ACHN (cell line): ENCODE measurements around the gene GRIN3B.
A peak's percentile ranks its signal among the peaks of the same experiment; 100 is the strongest.
"Not testable (repeated sequence)": the region's sequence is repeated elsewhere in the genome, so short reads cannot be mapped to it uniquely, and the experiment has no call there.

Experiments
- DNase-seq: peaks from one replicate; pipeline ENCODE4 v3.0.0-alpha.2; 2015
- in situ Hi-C: cut with HindIII; loops from 2 replicates; pipeline ENCODE4 v1.10.0; 2017; ENCODE audit warnings: low sequenced_read_pairs, low pct_ligation_motif_present, low pct_unique_long_range_greater_than_20kb

GRIN3B gene, protein sequence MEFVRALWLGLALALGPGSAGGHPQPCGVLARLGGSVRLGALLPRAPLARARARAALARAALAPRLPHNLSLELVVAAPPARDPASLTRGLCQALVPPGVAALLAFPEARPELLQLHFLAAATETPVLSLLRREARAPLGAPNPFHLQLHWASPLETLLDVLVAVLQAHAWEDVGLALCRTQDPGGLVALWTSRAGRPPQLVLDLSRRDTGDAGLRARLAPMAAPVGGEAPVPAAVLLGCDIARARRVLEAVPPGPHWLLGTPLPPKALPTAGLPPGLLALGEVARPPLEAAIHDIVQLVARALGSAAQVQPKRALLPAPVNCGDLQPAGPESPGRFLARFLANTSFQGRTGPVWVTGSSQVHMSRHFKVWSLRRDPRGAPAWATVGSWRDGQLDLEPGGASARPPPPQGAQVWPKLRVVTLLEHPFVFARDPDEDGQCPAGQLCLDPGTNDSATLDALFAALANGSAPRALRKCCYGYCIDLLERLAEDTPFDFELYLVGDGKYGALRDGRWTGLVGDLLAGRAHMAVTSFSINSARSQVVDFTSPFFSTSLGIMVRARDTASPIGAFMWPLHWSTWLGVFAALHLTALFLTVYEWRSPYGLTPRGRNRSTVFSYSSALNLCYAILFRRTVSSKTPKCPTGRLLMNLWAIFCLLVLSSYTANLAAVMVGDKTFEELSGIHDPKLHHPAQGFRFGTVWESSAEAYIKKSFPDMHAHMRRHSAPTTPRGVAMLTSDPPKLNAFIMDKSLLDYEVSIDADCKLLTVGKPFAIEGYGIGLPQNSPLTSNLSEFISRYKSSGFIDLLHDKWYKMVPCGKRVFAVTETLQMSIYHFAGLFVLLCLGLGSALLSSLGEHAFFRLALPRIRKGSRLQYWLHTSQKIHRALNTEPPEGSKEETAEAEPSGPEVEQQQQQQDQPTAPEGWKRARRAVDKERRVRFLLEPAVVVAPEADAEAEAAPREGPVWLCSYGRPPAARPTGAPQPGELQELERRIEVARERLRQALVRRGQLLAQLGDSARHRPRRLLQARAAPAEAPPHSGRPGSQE

DNA sequence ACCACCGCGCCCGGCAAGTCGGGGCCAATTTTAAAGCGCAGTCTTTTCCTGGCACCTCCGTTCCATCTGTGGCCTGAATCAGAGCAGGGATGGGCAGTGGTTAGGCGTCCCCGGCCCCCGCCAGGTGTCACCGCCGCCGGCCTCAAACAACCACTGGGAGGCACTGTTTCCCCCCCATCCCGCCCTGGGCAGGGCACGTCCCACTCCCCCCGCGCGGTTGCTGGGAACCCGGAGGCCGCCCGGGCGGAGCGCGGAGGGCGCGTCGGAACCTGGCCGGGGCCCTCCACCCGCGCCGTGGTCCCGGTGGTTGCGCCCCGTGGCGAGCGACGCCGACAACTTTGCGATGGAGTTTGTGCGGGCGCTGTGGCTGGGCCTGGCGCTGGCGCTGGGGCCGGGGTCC, at the start of gene GRIN3B:
GRIN3B (plus strand) TSS at position 325 of the 400 bp plus-strand sequence; CDS start at position 344, 19 bp downstream.
- in situ Hi-C loops = no loop called here
- peak; percentile 60 for DNase-seq

DNA sequence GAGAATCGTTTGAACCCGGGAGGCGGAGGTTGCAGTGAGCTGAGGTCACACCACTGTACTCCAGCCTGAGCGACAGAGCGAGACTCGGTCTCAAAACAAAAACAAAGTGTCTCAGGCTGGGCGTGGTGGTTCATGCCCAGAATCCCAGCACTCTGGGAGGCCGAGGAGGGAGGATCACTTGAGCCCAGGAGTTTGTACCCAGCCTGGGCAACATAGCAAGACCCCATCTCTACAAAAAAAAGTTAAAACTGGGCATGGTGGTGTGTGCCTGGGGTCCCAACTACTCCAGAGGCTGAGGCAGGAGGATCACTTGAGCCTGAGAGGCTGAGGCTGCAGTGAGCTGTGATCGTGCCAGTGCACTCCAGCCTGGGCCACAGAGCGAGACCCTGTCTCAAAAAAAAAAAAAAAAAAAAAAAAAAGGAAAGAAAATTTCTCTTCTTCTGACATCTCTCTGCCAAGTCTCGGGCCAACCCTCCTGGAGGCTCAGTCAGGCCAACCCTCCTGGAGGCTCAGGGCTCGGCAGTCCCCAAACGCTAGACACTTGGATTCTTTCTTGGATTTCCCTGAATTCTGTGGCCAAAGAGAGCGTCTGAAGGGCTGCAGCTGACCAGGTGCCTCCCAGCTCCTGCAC, 48.1 kb upstream of the GRIN3B start:
- in situ Hi-C loops = no loop called here
- no peak for DNase-seq

DNA sequence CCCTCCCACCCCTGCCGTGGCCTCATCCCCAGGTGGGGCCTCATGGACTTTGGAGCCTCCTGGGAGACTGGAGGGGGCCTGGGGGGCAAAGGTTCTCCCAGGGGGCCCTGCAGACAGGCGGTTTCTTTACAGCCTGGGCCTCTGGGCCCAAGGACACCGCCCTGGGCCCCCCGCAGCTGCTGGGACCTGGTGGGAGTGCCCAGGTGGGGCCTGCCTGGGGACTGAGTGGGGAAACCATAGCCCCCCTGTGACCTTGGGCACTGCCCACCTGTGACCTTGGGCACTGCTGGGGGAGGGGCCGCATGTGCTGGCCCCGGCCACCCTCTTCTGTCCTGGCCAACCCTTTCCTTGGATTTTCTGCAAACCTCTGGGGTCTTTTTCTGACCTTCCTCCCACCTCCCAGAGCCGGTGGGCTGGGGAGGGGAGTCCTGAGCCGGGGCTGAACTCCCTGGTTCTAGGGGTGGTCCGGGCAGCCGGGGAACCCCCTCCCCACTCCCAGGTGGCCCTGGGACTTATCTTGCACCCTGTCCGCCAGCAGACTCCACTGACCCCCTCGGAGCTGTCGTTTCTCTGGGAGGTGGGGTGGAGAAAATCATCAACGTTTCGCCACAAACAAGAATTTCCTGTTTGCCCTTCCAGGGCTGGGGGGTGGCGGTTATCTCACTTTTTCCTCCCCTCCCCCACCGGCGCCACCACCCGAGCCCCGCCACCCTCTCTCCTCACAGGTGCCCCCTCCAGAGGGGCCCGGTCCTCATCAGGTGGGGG, 47.4 kb upstream of the GRIN3B start:
- in situ Hi-C loops = no loop called here
- DNase-seq = no peak

DNA sequence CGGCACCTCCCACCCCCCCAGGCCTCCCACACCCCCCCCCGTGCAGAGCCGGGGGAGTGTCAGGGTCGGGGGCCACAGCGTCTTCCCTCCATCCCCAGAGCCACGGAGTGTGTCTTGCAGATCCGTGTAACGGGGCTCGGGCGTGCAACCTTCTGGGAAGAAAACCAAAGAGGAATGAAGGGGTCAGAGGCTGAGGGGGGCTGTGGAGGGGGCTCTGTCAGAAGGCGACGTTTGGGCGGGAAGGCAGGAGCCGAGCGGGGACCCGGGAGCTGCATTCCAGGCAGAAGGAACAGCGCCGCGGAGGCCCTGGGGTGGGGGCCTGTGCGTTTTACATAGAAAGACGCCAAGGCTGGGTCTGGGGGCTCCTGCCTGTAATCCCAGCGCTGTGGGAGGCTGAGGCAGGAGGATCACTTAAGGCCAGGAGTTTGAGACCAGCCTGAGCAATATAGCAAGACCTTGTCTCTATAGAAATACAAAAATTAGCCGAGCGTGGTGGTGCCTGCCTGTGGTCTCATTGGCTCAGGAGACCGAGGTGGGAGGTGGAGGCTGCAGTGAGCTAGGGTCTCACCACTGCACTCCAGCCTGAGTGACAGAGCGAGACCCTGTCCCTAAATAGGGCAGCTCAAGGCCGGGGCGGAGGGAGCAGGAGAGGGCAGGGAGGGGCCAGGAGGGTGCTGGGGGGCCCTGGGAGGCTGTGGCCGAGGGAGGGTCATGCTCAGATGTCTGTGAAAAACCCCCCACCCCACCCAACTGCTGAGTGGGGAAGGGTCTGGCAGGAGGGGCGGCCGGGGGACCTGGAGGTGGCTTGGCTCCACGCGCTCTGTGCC, 46.6 kb upstream of the GRIN3B start:
- in situ Hi-C loops = no loop called here

DNA sequence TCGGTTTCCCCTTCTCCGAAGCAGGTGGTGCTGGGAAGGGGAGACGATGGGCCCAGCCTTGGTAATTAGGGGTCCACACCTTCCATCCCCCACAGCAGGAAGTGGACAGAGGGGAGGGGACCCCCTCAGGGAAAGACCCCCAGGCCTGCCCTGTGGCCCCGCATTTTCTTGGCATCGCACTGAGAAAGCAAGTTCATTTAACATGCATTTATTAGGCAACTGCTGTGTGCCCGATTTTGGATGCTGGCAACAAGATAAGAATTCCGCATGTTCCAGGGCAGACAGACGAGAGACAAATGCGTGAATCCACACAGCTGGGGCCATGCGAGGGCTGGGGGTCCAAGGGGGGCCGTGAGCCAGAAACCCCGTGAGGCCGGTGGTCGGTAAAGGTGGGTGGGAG, 45.9 kb upstream of the GRIN3B start:
- in situ Hi-C loops = no loop called here
- no peak for DNase-seq

More for the DNA sequence above, 46.6 kb upstream of the GRIN3B start:
- no peak for DNase-seq

DNA sequence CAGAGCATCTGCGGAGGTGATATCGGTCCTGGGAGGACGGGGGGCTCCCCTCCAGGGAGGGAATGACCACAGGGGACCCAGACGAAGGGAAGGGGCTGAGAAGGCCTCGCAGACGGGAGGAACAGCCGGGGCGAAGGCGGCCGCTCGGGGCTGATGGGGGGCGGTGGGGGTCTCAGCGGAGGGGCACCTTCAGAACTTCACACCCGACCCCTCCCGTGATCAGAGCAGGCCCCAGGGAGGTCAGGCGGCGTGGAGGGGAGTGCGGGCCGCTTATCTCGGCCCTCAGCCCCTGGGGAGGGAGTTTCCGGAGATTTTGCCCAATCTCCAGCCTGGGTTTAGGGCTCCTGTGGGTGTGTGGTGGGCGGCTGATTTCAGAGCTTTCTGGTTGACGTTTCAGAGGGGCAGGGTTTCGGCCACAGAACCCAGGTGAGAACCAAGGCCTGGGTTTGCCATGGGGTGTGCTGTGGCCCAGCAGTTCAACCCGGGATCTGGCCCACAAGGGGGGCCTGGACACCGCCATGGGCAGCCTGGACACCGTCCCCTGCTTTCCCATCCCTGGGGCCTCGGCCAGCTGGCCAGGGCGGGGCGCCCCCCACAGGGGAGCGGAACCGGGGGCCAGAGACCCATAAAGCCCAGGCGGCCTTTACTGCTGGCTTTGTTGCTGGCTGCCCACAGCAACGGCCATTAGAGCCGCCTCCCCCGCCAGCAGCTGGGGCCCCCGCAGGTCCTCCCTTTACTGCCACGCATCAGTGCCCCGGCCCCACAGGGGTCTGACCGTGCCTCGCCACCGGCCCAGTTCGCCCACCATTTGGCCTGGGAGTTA, 45.3 kb upstream of the GRIN3B start:
- DNase-seq = no peak
- in situ Hi-C loops = no loop called here

DNA sequence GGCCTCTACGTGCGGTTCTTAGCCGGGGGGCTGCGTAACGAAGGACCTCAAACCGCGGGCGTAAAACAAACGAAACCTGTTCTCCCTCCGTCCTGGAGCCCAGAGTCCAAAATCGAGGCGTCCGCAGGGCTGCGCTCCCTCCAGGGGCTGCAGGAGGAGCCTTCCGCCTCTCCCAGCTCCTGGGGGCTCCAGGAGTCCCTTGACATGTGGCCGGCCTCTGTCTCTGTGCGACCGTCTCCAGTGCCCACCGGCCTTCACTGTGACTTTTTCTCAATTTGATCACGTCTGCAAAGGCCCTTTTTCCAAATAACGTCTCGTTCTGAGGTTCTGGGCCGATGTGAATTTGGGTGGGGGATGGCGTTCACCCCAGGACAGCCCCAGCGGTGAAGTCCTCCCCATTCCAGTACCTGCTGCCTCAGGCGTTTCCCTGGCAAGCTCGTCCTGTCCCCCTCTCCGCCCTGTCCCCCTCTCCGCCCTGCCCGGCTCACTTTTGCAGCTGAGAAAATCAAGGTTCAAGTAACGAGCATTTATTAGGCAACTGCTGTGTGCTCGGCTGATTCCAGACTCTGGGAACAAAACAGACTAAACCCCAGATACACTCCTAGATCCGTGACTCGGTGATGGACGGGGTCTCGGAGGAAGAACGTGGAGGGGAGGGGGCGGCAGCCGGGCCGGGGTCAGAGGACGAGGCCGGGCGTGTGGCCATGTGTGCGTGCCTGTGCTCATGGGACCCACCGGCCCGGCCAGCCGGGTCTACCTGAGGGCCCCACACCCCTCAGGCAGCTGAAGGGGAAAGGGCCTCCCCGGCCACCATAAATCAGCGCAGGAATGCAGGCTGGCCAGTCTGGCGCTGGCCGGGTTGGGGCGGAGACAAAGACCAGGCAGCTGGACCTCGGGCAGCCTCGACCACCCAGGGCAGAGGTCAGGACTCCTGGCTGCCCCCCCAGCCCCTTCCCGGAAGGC, 44.1 kb upstream of the GRIN3B start:
- in situ Hi-C loops = no loop called here
- no peak for DNase-seq

DNA sequence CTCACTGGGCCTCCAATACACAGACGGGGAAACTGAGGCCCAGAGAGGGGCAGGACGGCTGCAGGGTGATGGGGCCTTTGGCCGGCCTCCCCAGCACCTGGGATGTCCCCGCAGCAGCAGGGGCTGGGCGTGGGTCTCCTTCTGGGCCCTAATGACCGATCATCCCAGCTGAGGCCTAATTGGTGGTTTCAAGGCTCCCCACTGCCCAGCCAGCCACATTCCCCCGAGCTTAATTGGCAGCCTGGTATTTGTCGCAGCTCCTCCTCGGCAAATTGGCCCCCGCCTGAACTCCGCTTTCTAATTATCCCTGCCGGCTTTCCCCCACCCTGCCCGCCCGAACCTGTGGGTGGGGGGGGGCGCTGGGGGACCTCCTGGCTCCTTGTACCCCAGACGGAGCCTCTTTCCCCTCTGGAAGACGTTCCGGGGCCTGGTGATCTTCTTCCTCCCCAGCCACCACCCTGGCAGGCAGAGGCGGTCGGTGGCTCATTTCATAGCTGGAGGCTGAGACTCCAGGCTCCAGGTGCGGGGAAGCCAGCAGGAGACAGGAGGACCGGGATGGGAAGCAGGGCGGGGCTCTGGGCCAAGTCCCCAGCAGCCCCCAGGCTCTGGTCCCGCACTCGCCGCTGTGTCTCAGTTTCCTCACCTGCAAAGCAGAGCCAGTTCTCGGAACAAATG, 43.3 kb upstream of the GRIN3B start:
- in situ Hi-C loops = no loop called here
- DNase-seq = no peak

DNA sequence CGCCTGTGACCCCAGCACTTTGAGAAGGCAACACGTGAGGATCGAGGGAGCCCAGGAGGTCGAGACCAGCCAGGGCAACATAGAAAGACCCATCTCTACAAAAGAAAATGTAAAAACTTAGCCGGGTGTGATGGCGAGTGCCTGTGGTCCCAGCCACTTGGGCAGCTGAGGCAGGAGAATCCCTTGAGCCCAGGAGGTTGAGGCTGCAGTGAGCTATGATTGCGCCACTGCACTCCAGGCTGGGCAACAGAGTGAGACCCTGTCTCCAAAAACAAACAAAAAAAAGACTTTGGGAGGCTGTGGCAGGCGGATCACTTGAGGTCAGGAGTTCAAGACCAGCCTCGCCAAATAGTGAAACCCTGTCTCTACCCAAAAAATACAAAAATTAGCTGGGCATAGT, 42.6 kb upstream of the GRIN3B start:
- DNase-seq, in situ Hi-C loops: not testable (repeated sequence)

DNA sequence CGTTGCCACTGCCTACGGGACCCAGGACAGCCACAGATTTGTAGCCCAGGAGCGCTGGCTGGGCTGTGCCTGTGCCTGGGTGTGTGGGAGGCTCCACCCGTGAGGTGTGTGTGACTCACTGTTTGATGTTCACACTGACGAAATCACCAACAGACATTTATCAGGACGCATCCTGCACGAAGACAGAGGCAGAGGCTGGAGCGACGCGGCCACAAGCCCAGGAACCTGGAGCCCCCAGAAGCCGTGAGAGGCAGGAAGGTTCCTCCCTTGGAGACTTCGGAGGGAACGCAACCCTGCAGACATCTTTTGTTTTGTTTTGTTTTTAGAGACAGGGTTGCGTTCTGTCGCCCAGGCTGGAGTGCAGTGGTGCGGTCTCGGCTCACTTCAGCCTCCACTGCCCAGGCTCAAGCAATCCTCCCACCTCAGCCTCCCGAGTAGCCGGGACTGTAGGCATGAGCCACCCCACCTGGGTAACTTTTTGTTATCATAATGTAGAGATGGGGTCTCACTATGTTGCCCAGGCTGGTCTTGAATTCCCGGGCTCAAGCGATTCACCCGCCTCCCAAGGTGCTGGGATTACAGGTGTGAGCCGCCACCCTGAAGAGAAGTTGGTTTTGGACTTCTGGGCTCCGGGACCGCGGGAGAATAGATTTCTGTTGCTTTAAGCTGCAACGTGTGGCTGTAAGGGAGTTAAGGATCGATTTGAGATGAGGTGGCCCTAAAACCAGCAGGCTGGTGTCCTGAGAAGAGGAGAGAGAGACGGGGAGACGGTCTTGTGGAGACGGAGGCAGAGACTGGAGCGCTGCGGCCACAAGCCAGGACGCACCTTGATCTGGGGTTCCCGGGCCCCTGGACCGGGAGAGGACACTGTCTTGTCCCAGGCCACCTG, 41.0 kb upstream of the GRIN3B start:
- no peak for DNase-seq
- in situ Hi-C loops = no loop called here

DNA sequence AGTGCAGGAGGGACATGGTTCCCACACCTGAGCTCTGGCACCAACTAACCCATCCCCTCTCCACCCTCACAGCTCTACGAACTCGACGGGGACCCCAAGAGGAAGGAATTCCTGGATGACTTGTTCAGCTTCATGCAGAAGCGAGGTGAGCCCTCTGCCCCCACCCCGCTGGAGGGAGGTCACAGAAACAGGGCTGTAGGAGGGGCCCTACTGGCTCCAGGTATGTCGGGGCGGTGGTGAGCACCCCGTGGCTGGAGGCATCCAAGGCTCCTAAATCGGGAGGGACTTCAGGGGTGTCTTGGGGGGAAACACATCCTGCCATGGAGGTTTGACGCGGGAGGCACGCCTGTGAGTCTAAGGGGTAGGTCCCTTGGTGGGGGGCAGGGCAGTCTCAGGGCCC, 40.2 kb upstream of the GRIN3B start:
- in situ Hi-C loops = no loop called here
- DNase-seq = no peak

DNA sequence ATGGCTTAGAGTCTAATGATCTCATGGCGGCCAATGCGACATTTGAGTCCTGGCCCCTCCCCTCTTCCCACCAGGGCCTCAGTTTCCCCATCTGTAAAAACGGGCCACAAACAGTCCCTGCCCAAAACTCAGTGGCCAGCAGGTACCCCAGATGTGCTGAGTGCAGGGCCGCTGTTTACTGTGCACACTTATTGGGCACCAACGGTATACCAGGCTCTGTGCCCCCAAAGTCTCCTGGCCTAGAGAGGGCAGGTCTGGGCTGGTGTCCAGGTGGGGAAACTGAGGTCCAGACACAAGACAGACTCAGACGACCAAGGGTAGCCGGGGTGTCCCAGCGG, 39.6 kb upstream of the GRIN3B start:
- in situ Hi-C loops = no loop called here
- DNase-seq = no peak

DNA sequence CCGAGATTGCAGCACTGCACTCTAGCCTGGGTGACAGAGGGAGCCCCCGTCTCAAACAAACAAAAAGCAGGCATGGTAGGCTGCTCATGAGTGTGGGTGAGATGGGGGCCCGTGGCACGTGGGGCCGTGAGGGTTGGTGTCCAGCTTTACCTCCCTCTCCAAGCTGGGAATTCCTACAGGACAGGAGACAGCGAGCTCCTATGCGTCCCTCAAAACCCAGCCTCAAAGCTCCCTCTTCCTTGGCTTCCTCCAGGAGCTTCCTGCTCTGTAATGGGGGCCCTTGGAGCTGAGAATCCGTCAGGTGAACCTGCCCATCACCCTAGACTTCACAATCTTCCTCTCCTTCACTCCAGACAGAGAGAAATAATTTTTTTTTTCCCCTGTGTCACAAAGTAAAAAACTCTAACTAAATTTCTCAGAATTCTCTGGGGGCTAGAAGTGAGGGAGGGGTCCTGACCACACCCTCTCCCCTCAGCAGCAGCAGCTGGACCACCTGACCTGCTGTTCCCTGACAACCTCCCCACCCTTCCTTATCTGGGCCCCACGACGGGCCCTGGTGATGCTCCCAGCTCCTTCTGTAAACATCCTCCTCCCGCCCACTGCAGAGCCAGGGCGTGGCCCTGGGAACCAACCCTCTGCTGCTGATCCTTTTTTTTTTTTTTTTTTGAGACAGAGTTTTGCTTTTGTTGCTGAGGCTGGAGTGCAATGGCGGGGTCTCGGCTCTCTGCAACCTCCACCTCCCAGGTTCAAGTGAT, 38.2 kb upstream of the GRIN3B start:
- in situ Hi-C loops = no loop called here
- DNase-seq = no peak
